NCI-H1417 treated with DMSO at 0.1 percent for 48 hours (cell line): ENCODE data around the gene RBBP8NL.

Experiments used
- DNase-seq: peaks from one replicate; lab custom pipeline; 2025; lab: John Stamatoyannopoulos, UW

The RBBP8NL gene

GRCh38 chr20:62408055-62408454, 19.3 kb downstream of the RBBP8NL start:
- DNase-seq: no peak

DNA sequence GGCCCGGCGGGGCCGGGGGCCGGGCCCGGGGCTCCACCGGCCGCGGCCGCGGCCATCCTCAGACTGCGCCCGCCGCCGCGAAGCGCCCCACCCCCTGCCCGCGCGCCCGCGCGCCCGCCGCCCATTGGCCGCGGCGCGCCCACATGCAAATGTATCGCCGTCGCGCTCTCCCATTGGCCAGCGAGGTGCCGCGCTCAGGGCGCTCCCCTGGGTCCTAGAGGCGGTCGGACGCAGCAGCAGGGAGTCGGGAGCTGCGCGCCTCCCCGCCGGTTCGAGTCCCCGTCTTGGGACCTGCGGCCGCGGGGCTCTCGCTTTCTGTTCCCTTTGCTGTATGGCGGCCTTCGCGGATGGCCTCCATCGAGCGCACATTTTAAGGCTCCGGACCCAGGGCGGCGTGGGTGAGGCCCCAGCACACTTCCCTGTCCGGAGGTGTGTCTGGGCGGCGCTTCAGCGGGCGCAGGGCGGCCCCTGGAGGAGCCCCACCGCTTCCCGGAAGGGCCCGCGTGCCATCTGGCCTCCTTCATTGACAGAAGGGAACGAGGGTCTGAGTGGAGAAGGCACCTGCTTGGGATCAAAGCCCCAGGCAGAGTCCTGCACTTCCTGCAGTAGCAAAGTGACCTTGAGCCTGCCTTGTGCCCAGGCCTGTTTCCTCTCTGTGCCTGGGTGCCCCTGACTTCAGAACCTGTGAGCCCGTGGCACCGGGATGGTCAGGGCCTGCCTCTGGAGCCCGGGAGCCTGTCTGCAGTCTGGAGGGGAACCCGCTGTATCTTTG, 19.9 kb downstream of the RBBP8NL start, which contains the start of gene CABLES2:
Gene CABLES2 (minus strand): TSS at position 65 of the 772 bp plus-strand sequence. CDS start 9 bp downstream, at position 56.
- peak; percentile 50 for DNase-seq

GRCh38 chr20:62406635-62407176, 20.6 kb downstream of the RBBP8NL start:
- no peak for DNase-seq

- no peak for DNase-seq
Measured at GRCh38 chr20:62405981-62406513, 21.3 kb downstream of the RBBP8NL start.

- DNase-seq: no peak
Measured at GRCh38 chr20:62405108-62405980, 22.0 kb downstream of the RBBP8NL start.

GRCh38 chr20:62404761-62405107, 22.6 kb downstream of the RBBP8NL start:
- DNase-seq: no peak

DNA sequence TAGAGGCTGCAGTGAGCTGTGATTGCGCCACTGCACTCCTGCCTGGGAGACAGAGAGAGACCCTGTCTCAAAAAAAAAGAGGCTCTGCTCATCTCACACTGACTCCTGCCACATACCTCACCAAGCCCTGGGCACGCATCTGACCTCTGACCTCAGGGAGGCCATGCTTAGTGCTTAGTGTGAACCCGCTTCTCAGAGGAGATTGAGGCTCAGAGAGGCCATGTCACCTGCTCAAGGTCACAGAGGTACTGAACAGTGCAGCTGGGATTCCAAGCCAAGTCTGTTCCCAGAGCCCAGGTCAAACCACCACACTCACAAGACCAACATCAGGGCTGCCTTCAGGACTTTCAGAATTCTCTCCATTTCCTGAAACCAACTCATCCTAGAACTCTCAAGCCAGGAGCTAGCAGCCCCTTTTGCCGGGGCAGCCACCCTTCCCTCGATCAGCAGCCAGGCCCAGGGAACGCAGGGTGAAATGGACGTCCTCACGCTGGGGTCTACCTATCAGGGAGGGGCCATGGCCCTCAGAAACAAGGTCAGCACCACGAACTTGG, 23.1 kb downstream of the RBBP8NL start:
- no peak for DNase-seq

DNA sequence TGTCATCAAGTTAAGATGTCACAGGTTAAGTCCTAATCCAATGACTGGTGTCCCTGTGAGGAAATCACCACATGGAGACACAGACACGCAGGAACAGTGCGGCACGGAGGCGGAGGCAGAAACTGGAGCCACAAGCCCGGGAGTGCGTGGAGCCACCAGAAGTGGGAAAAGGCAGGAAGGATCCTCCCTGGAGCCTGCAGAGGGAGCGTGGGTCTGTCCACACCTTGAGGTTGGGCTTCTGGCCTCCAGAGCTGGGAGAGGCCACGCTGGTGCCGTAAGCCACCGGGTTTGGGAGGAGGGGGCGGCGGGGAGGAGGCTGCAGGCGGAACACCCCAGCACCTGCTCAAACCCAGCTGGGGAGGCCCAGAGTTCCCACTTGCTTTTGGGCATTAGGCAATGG, 24.0 kb downstream of the RBBP8NL start:
- DNase-seq: no peak

- no peak for DNase-seq
Measured at GRCh38 chr20:62402456-62403150, 24.7 kb downstream of the RBBP8NL start.

- no peak for DNase-seq
Measured at GRCh38 chr20:62401331-62401779, 26.0 kb downstream of the RBBP8NL start.

DNA sequence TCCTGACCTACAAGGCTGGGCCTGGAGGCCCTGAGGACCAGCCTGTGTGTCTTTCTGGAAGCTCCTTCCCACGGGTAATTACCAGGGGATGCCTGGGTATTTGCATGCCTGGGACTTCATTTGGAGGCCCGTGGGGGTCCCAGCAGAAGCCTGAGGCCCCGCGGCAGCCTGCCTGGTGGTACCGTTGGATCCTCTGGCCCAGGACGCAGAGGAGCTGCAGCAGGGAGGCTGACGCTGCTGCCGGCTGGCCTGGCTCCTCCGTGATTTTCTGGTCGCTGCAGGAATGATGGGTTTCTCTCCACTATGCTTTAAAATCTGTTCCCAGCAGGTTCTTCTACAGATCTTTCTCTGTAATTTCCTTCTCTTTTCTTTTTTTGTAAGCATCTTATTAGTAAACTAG, 26.8 kb downstream of the RBBP8NL start:
- no peak for DNase-seq

DNA sequence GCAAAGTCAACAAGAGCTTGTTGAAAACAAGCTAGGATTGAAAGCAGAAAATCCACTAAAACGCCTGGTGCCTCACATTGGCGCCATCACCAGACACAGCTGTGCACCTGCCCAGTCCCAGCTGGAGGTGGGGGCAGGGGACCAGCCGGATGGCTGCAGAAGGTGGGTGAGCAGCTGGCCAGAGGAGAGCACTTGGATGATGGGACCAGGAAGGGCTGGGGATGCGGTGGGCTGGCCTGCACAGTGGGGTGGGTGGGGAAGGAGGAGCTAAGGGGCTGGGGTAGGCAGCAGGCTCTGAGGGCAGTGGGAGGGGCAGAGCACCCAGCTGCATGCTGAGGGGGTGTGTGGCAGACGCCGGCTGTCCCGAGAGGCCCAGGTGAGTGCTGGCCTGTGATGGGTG, 27.3 kb downstream of the RBBP8NL start:
- no peak for DNase-seq

DNA sequence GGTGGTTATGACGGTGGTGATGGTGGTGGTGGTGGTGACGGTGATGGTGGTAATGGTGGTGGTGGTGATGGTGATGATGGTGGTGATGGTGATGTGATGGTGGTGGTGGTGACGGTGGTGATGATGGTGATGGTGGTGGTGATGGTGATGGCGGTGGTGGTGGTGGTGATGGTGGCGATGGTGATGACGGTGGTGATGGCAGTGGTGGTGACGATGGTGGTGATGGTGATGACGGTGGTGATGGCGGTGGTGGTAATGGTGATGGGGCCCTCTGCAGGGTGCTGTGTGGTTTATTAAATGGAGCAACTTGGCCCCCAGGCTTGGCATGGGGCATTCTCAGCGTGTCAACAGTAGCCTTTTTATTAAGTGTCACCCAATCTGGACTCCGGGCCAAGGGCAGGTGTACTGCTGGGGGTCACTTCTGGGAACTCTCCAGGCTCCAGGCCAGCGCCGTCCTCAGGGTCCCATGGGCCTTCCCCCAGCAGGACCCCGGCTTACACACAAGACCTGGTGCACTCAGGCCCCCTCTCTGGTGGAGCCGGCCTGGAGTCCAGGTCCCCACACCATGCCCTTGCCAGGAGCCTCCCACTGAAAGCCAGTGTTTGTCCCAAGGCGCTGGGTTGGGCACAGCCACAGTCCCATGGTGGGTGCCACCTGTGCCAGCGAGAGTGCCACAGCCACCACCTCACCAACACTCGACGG, 29.1 kb downstream of the RBBP8NL start:
- no peak for DNase-seq

GRCh38 chr20:62396367-62397239, 30.7 kb downstream of the RBBP8NL start:
- no peak for DNase-seq

DNA sequence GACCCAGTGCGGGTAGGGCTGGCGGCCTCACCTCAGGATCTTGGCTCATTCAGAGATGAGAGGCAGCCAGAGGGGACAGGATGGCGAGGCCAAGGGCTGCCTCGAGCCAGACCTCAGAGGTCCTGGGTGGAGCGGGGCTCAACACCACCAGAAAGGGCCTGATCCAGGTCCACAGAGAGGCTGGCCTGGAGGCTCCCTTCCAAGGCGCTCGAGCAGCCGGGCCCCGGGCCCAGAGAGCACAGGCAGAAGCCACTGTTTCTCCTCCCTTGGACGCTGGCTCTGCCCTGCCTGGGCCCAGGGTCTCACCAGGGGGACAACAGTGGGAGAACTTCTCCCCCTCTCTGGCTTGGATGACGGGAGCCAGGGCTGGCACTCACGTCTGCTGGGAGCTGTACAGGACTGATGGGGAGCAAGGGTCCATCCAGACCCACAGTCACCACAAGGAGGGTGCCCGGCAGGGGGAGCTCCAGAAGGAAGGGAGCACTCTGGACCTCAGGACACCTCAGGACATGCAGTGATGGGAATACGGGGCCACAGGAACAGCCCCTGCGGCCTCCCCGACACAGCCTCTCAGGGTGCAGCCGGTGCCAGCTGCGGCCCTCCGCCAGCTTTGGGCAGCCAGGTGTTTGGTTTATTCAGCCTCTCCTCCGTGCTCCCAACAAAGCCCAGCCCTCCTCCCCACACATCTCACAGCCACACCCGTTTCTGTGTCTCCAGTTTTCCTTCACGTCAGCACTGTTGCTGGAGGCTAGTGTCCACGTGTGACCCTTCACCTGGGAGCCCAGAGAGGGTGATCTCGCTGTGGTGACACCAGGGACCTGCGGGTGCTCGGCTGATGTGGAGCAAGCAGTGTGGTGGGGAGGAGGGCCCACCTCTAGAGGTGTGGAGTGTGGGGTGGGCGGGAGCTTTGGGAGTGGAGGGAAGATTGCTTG, 31.8 kb downstream of the RBBP8NL start:
- no peak for DNase-seq

GRCh38 chr20:62394248-62395245, 32.8 kb downstream of the RBBP8NL start:
- DNase-seq: no peak

GRCh38 chr20:62393830-62394229, 33.5 kb downstream of the RBBP8NL start:
- no peak for DNase-seq

- no peak for DNase-seq
Measured at GRCh38 chr20:62393335-62393665, 34.0 kb downstream of the RBBP8NL start.
